RWPE2 (cell line): Measurements from ENCODE around the gene SMC1B.

Source experiments
- ATAC-seq: fragments of 200-7000 bp; cut with Tn5 transposase; 3 replicates; pipeline ENCODE4 v1.9.1; 2021; ENCODE audit warnings: low read depth
- DNase-seq: peaks from one replicate; pipeline ENCODE4 v3.0.0-alpha.2; 2020; ENCODE audit warnings: low spot score
- H3K27ac ChIP-seq: fragments of 450-650 bp; 2 replicates; pipeline ENCODE4 v1.5.1; 2017; ENCODE audit warnings: mild to moderate bottlenecking; ENCODE audit not compliant: poor library complexity, severe bottlenecking
- H3K27me3 ChIP-seq: fragments of 250-450 bp; sonication (Bioruptor Pico); 2 replicates; pipeline ENCODE4 v1.5.1; 2021; ENCODE audit warnings: mild to moderate bottlenecking, moderate library complexity; ENCODE audit not compliant: insufficient read depth, poor library complexity, severe bottlenecking
- H3K36me3 ChIP-seq: fragments of 250-450 bp; sonication (Bioruptor Pico); 2 replicates; pipeline ENCODE4 v1.5.1; 2020; ENCODE audit warnings: low read depth, mild to moderate bottlenecking, moderate library complexity
- H3K4me1 ChIP-seq: fragments of 250-450 bp; sonication (Bioruptor Pico); 2 replicates; pipeline ENCODE4 v1.5.1; 2021; ENCODE audit warnings: mild to moderate bottlenecking, moderate library complexity; ENCODE audit not compliant: insufficient read depth, poor library complexity, severe bottlenecking
- H3K4me3 ChIP-seq: fragments of 250-450 bp; sonication (Bioruptor Pico); 2 replicates; pipeline ENCODE4 v1.5.1; 2021; ENCODE audit warnings: mild to moderate bottlenecking, moderate library complexity; ENCODE audit not compliant: severe bottlenecking
- H3K9me3 ChIP-seq: fragments of 250-450 bp; sonication (Bioruptor Pico); 2 replicates; pipeline ENCODE4 v1.5.1; 2021; ENCODE audit warnings: mild to moderate bottlenecking, moderate library complexity; ENCODE audit not compliant: severe bottlenecking
- CTCF ChIP-seq: fragments of 450-650 bp; IDR thresholded peaks from one replicate; pipeline ENCODE4 v1.5.1; 2017; ENCODE audit warnings: mild to moderate bottlenecking, moderate library complexity; ENCODE audit not compliant: poor library complexity, severe bottlenecking

SMC1B gene

GRCh38 chr22:45424241-45424731, 10.9 kb upstream of the SMC1B start:
- Histone ChIP-seq H3K9me3 (no peaks in the 10 kb centered on the region), H3K4me3 (no peak overlapping the region), H3K27me3 (no peaks in the 10 kb centered on the region), H3K4me1 (no peaks in the 10 kb centered on the region), H3K36me3 (no peaks in the 10 kb centered on the region), H3K27ac (no peak overlapping the region)
- no peak for ATAC-seq
- no peak for TF ChIP-seq CTCF
- no peak for DNase-seq

- Histone ChIP-seq H3K4me1 (no peaks in the 10 kb centered on the region), H3K36me3 (no peaks in the 10 kb centered on the region), H3K27ac (no peak overlapping the region), H3K9me3 (no peaks in the 10 kb centered on the region), H3K4me3 (no peak overlapping the region), H3K27me3 (no peaks in the 10 kb centered on the region)
- TF ChIP-seq CTCF: no peak
- DNase-seq: no peak
- ATAC-seq: no peak
Observed at GRCh38 chr22:45423524-45423923, 10.1 kb upstream of the SMC1B start.

- H3K36me3 ChIP-seq: no peaks in the 10 kb centered on the region
- H3K4me3 ChIP-seq: no peak overlapping the region
- no peaks in the 10 kb centered on the region for H3K27me3 ChIP-seq
- DNase-seq: no peak
- no peak for TF ChIP-seq CTCF
- H3K4me1 ChIP-seq: no peaks in the 10 kb centered on the region
- no peak overlapping the region for H3K27ac ChIP-seq
- no peaks in the 10 kb centered on the region for H3K9me3 ChIP-seq
- no peak for ATAC-seq
Observed at GRCh38 chr22:45422237-45422983, 9.0 kb upstream of the SMC1B start.

GRCh38 chr22:45421349-45422055, 8.1 kb upstream of the SMC1B start:
- no peak overlapping the region for H3K27ac ChIP-seq
- H3K9me3 ChIP-seq: no peaks in the 10 kb centered on the region
- H3K27me3 ChIP-seq: no peaks in the 10 kb centered on the region
- no peaks in the 10 kb centered on the region for H3K36me3 ChIP-seq
- no peak overlapping the region for H3K4me3 ChIP-seq
- no peaks in the 10 kb centered on the region for H3K4me1 ChIP-seq
- DNase-seq (no peak), ATAC-seq (no peak)
- TF ChIP-seq CTCF: no peak

GRCh38 chr22:45420539-45420938, 7.1 kb upstream of the SMC1B start:
- Histone ChIP-seq H3K27ac (no peak overlapping the region), H3K4me3 (no peak overlapping the region), H3K4me1 (no peaks in the 10 kb centered on the region), H3K9me3 (no peaks in the 10 kb centered on the region), H3K36me3 (no peaks in the 10 kb centered on the region), H3K27me3 (no peaks in the 10 kb centered on the region)
- TF ChIP-seq CTCF: no peak
- DNase-seq: no peak
- ATAC-seq: no peak
